B cell (primary cell): ENCODE results near the gene GAS5.

Experiments
- EZH2 ChIP-seq: IDR thresholded peaks from 2 replicates; pipeline ENCODE4 v1.6.1; 2012; ENCODE audit warnings: borderline replicate concordance, low read depth, mild to moderate bottlenecking, moderate library complexity, low read length; ENCODE audit not compliant: insufficient read depth, poor library complexity, severe bottlenecking
- TF ChIP-seq, protein P1 (sequence below): fragments of 200-600 bp; IDR thresholded peaks from one replicate; pipeline ENCODE4 v1.8.0; 2022; ENCODE audit warnings: antibody characterized with exemption, mild to moderate bottlenecking

DNA sequence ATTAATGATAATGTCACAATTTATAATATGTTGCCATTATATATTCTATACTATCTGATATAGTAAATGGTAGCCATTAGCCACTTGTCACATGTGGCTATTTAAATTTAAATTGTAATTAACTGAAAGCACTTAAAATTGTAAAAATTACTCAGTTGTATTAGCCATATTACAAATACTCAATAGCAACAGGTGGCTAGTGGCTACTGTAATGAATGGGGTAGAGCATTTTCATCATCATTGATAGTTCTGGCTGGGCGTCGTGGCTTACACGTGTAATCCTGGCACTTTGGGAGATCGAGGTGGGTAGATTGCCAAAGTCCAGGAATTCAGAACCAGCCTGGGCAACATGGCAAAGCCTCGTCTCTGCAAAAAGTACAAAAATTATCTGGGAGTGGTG lies 16.9 kb upstream of the GAS5 start:
- TF ChIP-seq, protein P1, sequence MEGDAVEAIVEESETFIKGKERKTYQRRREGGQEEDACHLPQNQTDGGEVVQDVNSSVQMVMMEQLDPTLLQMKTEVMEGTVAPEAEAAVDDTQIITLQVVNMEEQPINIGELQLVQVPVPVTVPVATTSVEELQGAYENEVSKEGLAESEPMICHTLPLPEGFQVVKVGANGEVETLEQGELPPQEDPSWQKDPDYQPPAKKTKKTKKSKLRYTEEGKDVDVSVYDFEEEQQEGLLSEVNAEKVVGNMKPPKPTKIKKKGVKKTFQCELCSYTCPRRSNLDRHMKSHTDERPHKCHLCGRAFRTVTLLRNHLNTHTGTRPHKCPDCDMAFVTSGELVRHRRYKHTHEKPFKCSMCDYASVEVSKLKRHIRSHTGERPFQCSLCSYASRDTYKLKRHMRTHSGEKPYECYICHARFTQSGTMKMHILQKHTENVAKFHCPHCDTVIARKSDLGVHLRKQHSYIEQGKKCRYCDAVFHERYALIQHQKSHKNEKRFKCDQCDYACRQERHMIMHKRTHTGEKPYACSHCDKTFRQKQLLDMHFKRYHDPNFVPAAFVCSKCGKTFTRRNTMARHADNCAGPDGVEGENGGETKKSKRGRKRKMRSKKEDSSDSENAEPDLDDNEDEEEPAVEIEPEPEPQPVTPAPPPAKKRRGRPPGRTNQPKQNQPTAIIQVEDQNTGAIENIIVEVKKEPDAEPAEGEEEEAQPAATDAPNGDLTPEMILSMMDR: no peak
- no peak for TF ChIP-seq EZH2
